ENCODE measurements around the gene LYSMD3.

- no peak for TF ChIP-seq CTCF (IDR thresholded peaks at IDR 0.05; ENCODE audit: low read depth, low read length)
- TF ChIP-seq POLR2A (IDR thresholded peaks at IDR 0.05; ENCODE audit: extremely low read depth, insufficient read length): no peak
- no peak for TF ChIP-seq MYC (IDR thresholded peaks at IDR 0.05; ENCODE audit: low read depth, low read length)
- no peak for TF ChIP-seq MAX (IDR thresholded peaks at IDR 0.05; ENCODE audit: low read depth, low read length)
Measured at GRCh38 chr5:90570034-90570433, 40.6 kb upstream of the LYSMD3 start.
